ENCODE measurements around the gene TMCC2.

DNA sequence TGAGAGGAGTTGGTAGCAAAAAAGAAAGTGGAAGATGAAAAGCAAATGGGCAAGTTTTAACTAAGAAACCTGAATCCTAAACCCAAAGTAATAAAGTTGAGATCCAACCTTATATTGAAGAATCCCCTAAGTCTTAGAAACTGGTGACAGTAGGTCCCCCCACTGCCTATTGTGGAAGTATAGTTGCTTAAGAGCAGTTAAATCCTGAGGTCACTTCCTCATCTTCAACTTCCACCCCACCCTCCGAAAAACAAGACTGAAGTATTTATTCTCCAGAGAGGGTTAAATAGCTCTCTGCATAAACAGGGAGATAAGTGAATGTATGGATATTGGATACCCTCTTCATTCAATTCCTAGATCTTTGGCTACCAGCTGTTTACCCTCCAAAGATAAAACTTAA lies 13.0 kb upstream of the TMCC2 start:
- no peak for TF ChIP-seq JUN (IDR thresholded peaks at IDR 0.05; ENCODE audit: low read depth, low read length)
- TF ChIP-seq, protein P1, sequence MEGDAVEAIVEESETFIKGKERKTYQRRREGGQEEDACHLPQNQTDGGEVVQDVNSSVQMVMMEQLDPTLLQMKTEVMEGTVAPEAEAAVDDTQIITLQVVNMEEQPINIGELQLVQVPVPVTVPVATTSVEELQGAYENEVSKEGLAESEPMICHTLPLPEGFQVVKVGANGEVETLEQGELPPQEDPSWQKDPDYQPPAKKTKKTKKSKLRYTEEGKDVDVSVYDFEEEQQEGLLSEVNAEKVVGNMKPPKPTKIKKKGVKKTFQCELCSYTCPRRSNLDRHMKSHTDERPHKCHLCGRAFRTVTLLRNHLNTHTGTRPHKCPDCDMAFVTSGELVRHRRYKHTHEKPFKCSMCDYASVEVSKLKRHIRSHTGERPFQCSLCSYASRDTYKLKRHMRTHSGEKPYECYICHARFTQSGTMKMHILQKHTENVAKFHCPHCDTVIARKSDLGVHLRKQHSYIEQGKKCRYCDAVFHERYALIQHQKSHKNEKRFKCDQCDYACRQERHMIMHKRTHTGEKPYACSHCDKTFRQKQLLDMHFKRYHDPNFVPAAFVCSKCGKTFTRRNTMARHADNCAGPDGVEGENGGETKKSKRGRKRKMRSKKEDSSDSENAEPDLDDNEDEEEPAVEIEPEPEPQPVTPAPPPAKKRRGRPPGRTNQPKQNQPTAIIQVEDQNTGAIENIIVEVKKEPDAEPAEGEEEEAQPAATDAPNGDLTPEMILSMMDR (IDR thresholded peaks at IDR 0.05; ENCODE audit: control extremely low read depth in 1 of 3, insufficient read depth in 1 of 3, low read depth in 1 of 3, low read length in 3 of 3) = no peak
- TF ChIP-seq EZH2 (IDR thresholded peaks at IDR 0.05; ENCODE audit: low read depth, low read length, severe bottlenecking) = no peak
- TF ChIP-seq RBBP5 (IDR thresholded peaks at IDR 0.05; ENCODE audit: borderline replicate concordance, low read depth, low read length) = no peak
- TF ChIP-seq, protein P2, sequence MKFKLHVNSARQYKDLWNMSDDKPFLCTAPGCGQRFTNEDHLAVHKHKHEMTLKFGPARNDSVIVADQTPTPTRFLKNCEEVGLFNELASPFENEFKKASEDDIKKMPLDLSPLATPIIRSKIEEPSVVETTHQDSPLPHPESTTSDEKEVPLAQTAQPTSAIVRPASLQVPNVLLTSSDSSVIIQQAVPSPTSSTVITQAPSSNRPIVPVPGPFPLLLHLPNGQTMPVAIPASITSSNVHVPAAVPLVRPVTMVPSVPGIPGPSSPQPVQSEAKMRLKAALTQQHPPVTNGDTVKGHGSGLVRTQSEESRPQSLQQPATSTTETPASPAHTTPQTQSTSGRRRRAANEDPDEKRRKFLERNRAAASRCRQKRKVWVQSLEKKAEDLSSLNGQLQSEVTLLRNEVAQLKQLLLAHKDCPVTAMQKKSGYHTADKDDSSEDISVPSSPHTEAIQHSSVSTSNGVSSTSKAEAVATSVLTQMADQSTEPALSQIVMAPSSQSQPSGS (IDR thresholded peaks at IDR 0.05; ENCODE audit: low read length) = no peak
- TF ChIP-seq CEBPB (IDR thresholded peaks at IDR 0.05; ENCODE audit: low read depth, low read length) = no peak
- TF ChIP-seq, protein P3, sequence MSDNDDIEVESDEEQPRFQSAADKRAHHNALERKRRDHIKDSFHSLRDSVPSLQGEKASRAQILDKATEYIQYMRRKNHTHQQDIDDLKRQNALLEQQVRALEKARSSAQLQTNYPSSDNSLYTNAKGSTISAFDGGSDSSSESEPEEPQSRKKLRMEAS (IDR thresholded peaks at IDR 0.05) = no peak
- no peak for TF ChIP-seq ZNF274 (IDR thresholded peaks at IDR 0.05; ENCODE audit: borderline replicate concordance, extremely low read depth, low read length)
- no peak for TF ChIP-seq EGR1 (IDR thresholded peaks at IDR 0.05; ENCODE audit: borderline replicate concordance, low read depth, low read length)

Data from H1 (cell line).